SK-N-SH (cell line): ENCODE measurements around the gene NGLY1. TPM values are rescaled to one million over a fixed set of nuclear protein-coding genes. Genes with fewer than 3 reads are reported as not detected.

ENCODE experiments used
- CTCF ChIA-PET: fragments of 300-600, 350-600 bp; formaldehyde crosslinking; extraction: SDS; loops from one replicate; lab custom pipeline; 2021; lab: Yijun Ruan, JAX
- POLR2A ChIA-PET: fragments of 350-600 bp; sonication (Branson Sonifier 250); formaldehyde crosslinking; extraction: SDS; loops from one replicate; lab custom pipeline; 2020; ENCODE audit warnings: antibody characterized with exemption, inconsistent platforms; lab: Yijun Ruan, JAX
- DNase-seq: peaks from one replicate; pipeline ENCODE4 v3.0.0; 2012
- H2AFZ ChIP-seq: fragments of 200-600 bp; sonication (generic); 2 replicates; pipeline ENCODE4 v1.8.1; 2016; ENCODE audit warnings: antibody characterized with exemption, mild to moderate bottlenecking, low read depth
- H3F3A ChIP-seq: fragments of 200-600 bp; sonication (generic); replicated peaks from 2 replicates; pipeline ENCODE3; 2016; ENCODE audit warnings: antibody characterized with exemption, mild to moderate bottlenecking; ENCODE audit not compliant: insufficient read depth
- H3K27ac ChIP-seq, 2 experiments: fragments of 200-500 bp in 1 of 2; fragments of 200-600 bp in 1 of 2; sonication (Bioruptor generic) in 1 of 2; sonication (generic), shearing (Covaris generic) in 1 of 2; 2 replicates each; pipeline versions ENCODE4 v1.5.1 to v1.6.1; 2014 to 2016; ENCODE audit warnings: low read depth in 2 of 2, inconsistent platforms in 1 of 2, low read length in 1 of 2, mild to moderate bottlenecking in 1 of 2, mixed read lengths in 1 of 2
- H3K27me3 ChIP-seq: fragments of 200-600 bp; sonication (generic), shearing (Covaris generic); 2 replicates; pipeline ENCODE4 v1.6.1; 2016; ENCODE audit warnings: mixed run types; ENCODE audit not compliant: insufficient read depth
- H3K36me3 ChIP-seq, 2 experiments: fragments of 200-500 bp in 1 of 2; fragments of 200-600 bp in 1 of 2; sonication (Bioruptor generic) in 1 of 2; sonication (generic) in 1 of 2; replicated peaks in 1 of 2; 2 replicates each; pipeline versions ENCODE3 to v1.5.1; 2014 to 2016; ENCODE audit warnings: low read length in 1 of 2, mild to moderate bottlenecking in 1 of 2; ENCODE audit not compliant: insufficient read depth in 2 of 2, control insufficient read depth in 1 of 2
- H3K4me1 ChIP-seq, 2 experiments: fragments of 200-500 bp in 1 of 2; fragments of 200-600 bp in 1 of 2; sonication (Bioruptor generic) in 1 of 2; sonication (generic), shearing (Covaris generic) in 1 of 2; 2 replicates each; pipeline versions ENCODE4 v1.5.1 to v1.6.1; 2014 to 2016; ENCODE audit warnings: low read depth in 1 of 2, low read length in 1 of 2, mixed run types in 1 of 2; ENCODE audit not compliant: insufficient read depth in 2 of 2, control insufficient read depth in 1 of 2
- H3K4me2 ChIP-seq: fragments of 200-600 bp; sonication (generic), shearing (Covaris generic); 2 replicates; pipeline ENCODE4 v1.6.1; 2017; ENCODE audit warnings: mixed run types
- H3K4me3 ChIP-seq, 2 experiments: fragments of 200-500 bp in 1 of 2; fragments of 200-600 bp in 1 of 2; sonication (Bioruptor generic) in 1 of 2; sonication (generic), shearing (Covaris generic) in 1 of 2; 2 replicates each; pipeline versions ENCODE4 v1.5.1 to v1.8.1; 2014 to 2016; ENCODE audit warnings: low read depth in 2 of 2, inconsistent platforms in 1 of 2, low read length in 1 of 2, mild to moderate bottlenecking in 1 of 2, mixed read lengths in 1 of 2, moderate library complexity in 1 of 2
- H3K79me2 ChIP-seq: fragments of 200-600 bp; sonication (generic); 2 replicates; pipeline ENCODE4 v1.8.1; 2017; ENCODE audit warnings: mild to moderate bottlenecking; ENCODE audit not compliant: insufficient read depth
- H3K9ac ChIP-seq: fragments of 200-600 bp; sonication (generic); 2 replicates; pipeline ENCODE4 v1.6.1; 2017; ENCODE audit warnings: mixed run types
- H3K9me2 ChIP-seq: fragments of 200-600 bp; sonication (generic); 2 replicates; pipeline ENCODE4 v1.6.1; 2017; ENCODE audit warnings: mixed run types
- H3K9me3 ChIP-seq: fragments of 200-600 bp; sonication (generic); 2 replicates; pipeline ENCODE4 v1.6.1; 2017; ENCODE audit warnings: mixed run types, mild to moderate bottlenecking, moderate library complexity
- H4K20me1 ChIP-seq: fragments of 200-600 bp; sonication (generic); 2 replicates; pipeline ENCODE4 v1.6.1; 2017; ENCODE audit warnings: mild to moderate bottlenecking, mixed run types; ENCODE audit not compliant: insufficient read depth
- CHD2 ChIP-seq: fragments of 150-350 bp; IDR thresholded peaks from 2 replicates; pipeline ENCODE4 v1.6.1; 2018; ENCODE audit warnings: low read length; ENCODE audit not compliant: partially characterized antibody
- EP300 ChIP-seq, 2 experiments: IDR thresholded peaks; 2 replicates each; pipeline versions ENCODE4 v1.4.0 to v1.6.1; 2012; ENCODE audit warnings: borderline replicate concordance in 1 of 2, low read depth in 1 of 2, low read length in 1 of 2
- FOXJ3 ChIP-seq: sonication (generic); formaldehyde crosslinking; IDR thresholded peaks from 2 replicates; pipeline ENCODE4 v1.5.1; 2020; ENCODE audit warnings: mild to moderate bottlenecking, missing genetic modification reagents
- FOXM1 ChIP-seq: IDR thresholded peaks from 2 replicates; pipeline ENCODE4 v1.4.0; 2012; ENCODE audit warnings: low read depth, mild to moderate bottlenecking
- GABPA ChIP-seq: IDR thresholded peaks from 2 replicates; pipeline ENCODE4 v1.4.0; 2012; ENCODE audit warnings: low read depth, mild to moderate bottlenecking
- GATA2 ChIP-seq: sonication (generic); formaldehyde crosslinking; IDR thresholded peaks from 2 replicates; pipeline ENCODE4 v1.5.0; 2020; ENCODE audit warnings: mild to moderate bottlenecking, missing genetic modification reagents
- JUND ChIP-seq: IDR thresholded peaks from 2 replicates; pipeline ENCODE4 v1.4.0; 2012
- MEF2A ChIP-seq: IDR thresholded peaks from 2 replicates; pipeline ENCODE4 v1.4.0; 2012; ENCODE audit warnings: low read depth, borderline replicate concordance
- MXI1 ChIP-seq: IDR thresholded peaks from 2 replicates; pipeline ENCODE4 v1.6.1; 2012; ENCODE audit warnings: mild to moderate bottlenecking, low read depth, low read length, improper control_type of control experiment
- NFIC ChIP-seq: IDR thresholded peaks from 2 replicates; pipeline ENCODE4 v1.4.0; 2012; ENCODE audit warnings: borderline replicate concordance
- NRF1 ChIP-seq: IDR thresholded peaks from 2 replicates; pipeline ENCODE4 v1.6.1; 2012; ENCODE audit warnings: low read depth, mild to moderate bottlenecking, low read length
- RAD21 ChIP-seq: IDR thresholded peaks from 2 replicates; pipeline ENCODE4 v1.6.1; 2012; ENCODE audit warnings: mild to moderate bottlenecking, low read length
- RCOR1 ChIP-seq: fragments of 150-350 bp; IDR thresholded peaks from 2 replicates; pipeline ENCODE4 v1.6.1; 2017; ENCODE audit warnings: antibody characterized with exemption, low read length
- RFX5 ChIP-seq: IDR thresholded peaks from 2 replicates; pipeline ENCODE4 v1.6.1; 2012; ENCODE audit warnings: mild to moderate bottlenecking, improper control_type of control experiment, low read length
- RXRA ChIP-seq: IDR thresholded peaks from 2 replicates; pipeline ENCODE4 v1.4.0; 2012; ENCODE audit warnings: low read depth, mild to moderate bottlenecking, borderline replicate concordance
- SMC3 ChIP-seq: IDR thresholded peaks from 2 replicates; pipeline ENCODE4 v1.6.1; 2012; ENCODE audit warnings: low read depth, low read length, improper control_type of control experiment
- TAF1 ChIP-seq: IDR thresholded peaks from 2 replicates; pipeline ENCODE4 v1.6.1; 2012; ENCODE audit warnings: low read depth, mild to moderate bottlenecking, low read length, moderate library complexity, borderline replicate concordance
- TEAD4 ChIP-seq: IDR thresholded peaks from 2 replicates; pipeline ENCODE4 v1.4.0; 2012; ENCODE audit warnings: mild to moderate bottlenecking, borderline replicate concordance; ENCODE audit not compliant: insufficient read depth
- WGBS: methylation state at CpG from one replicate; pipeline ENCODE4 v1.1.6; 2017; ENCODE audit warnings: low lambda C conversion rate; 5-methylcytosine and 5-hydroxymethylcytosine counted together
- polyA plus RNA-seq, 3 experiments: library from polyadenylated mRNA; depleted of rRNA; stranded (reverse); fragments of >200 nt; gene quantifications; 2 replicates each; pipeline ENCODE4 v1.2.3, GENCODE V29; 2012
- TF ChIP-seq, protein P1 (sequence below): IDR thresholded peaks from 2 replicates; pipeline ENCODE4 v1.4.0; 2012; ENCODE audit warnings: low read depth
- TF ChIP-seq, protein P2 (sequence below): IDR thresholded peaks from 2 replicates; pipeline ENCODE4 v1.4.0; 2012; ENCODE audit warnings: low read depth, borderline replicate concordance

NGLY1 gene
- polyA plus RNA-seq, 1 of the 3 experiments (the other 2 are of a cell fraction) = 6.0 TPM

DNA sequence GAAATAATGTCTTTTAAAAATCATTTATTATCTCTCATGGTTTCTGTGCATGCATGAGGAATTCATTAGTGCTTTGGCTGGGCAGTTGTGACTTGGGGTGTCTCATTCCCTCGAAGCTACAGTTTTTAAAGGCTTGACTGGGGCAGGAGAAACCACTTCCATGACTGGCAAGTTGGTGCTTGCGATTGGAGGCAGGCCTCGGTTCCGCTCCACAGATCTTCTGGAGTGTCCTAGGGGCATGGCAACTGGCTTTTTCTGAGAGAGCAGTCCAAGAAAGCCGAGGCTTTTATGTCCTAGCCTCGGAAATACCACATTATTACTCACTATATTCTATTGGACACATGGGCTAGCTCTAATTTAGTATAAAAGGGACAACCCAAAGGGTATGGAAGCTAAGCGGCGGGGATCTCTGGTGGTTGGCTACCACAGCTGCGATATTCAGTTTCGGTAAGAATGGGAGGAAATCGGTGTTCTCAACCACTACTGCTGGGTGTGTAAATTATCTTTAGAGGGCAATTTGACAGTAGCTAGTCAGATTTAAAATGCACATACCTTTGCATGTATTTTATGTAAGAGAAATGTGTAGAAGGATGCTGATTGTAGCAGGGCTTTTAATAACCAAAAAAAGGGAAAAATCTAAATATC is 69.8 kb downstream of the NGLY1 start:
- H4K20me1 ChIP-seq = no peaks in the 10 kb centered on the region
- 81% methylated on average over 11 of the region's 11 CpGs for WGBS
- no peak overlapping the region for H3K4me2 ChIP-seq
- peaks cover 0 to 2% of the 10 kb centered on the region in 2 experiments; a peak in 1 of 4 replicates for H3K4me1 ChIP-seq
- ChIA-PET CTCF (no interaction called here), POLR2A (no interaction called here)
- H3K27ac ChIP-seq = no peak overlapping the region
- no peaks in the 10 kb centered on the region for H3F3A ChIP-seq
- no peaks in the 10 kb centered on the region for H3K27me3 ChIP-seq
- no peaks in the 10 kb centered on the region for H3K9me3 ChIP-seq
- no peaks in the 10 kb centered on the region for H3K79me2 ChIP-seq
- no peak overlapping the region for H2AFZ ChIP-seq
- no peak overlapping the region for H3K4me3 ChIP-seq
- peaks cover 0 to 1% of the 10 kb centered on the region in 2 experiments for H3K36me3 ChIP-seq
- H3K9me2 ChIP-seq = no peaks in the 10 kb centered on the region
- no peak for DNase-seq
- H3K9ac ChIP-seq = no peak overlapping the region
- TF ChIP-seq MEF2A = no peak
- TF ChIP-seq, protein P1, sequence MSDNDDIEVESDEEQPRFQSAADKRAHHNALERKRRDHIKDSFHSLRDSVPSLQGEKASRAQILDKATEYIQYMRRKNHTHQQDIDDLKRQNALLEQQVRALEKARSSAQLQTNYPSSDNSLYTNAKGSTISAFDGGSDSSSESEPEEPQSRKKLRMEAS = no peak
- no peak for TF ChIP-seq RXRA
- no peak for TF ChIP-seq FOXM1
- TF ChIP-seq GABPA = no peak
- TF ChIP-seq RCOR1 = no peak
- TF ChIP-seq MXI1 = no peak
- no peak for TF ChIP-seq TAF1
- TF ChIP-seq NFIC = no peak
- TF ChIP-seq FOXJ3 (CRISPR knock-in tag) = no peak
- TF ChIP-seq, all 33 proteins: peak for 0

DNA sequence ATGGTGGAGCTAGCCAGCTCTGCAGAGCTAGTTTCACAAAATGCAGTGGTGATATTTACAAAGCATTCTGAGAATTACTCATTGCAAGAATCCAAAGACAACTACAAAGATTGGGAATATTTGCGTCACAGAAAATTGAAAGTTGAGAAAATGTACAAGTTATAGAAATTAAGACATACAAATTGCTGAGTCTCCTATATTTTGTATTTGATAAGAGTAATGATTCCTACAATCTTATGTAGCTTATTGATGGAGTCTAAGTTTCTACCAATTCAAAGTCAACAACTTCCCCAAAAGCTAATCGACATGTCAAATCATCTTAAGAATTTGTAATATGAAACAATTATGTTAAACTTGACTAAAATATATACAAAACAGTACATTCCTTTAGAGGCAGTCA is 72.2 kb downstream of the NGLY1 start:
- Histone ChIP-seq H4K20me1 (no peaks in the 10 kb centered on the region), H2AFZ (no peak overlapping the region), H3K4me3 (no peak overlapping the region), H3K4me1 (peaks cover 0 to 2% of the 10 kb centered on the region in 2 experiments; a peak in 1 of 4 replicates), H3K4me2 (no peak overlapping the region), H3K9ac (no peak overlapping the region), H3K27me3 (no peaks in the 10 kb centered on the region; the same call in 1 of the 2 replicates), H3K79me2 (no peaks in the 10 kb centered on the region), H3F3A (no peaks in the 10 kb centered on the region), H3K27ac (no peak overlapping the region), H3K9me3 (no peaks in the 10 kb centered on the region), H3K9me2 (no peaks in the 10 kb centered on the region), H3K36me3 (no peaks in the 10 kb centered on the region)
- ChIA-PET POLR2A (no interaction called here), CTCF (no interaction called here)
- WGBS = 86% methylated on average over 2 of the region's 2 CpGs
- DNase-seq = no peak
- no peak for TF ChIP-seq TEAD4
- TF ChIP-seq, protein P1 = no peak
- TF ChIP-seq EP300 (IDR thresholded peaks at IDR 0.05; ENCODE audit: borderline replicate concordance in 1 of 2, low read depth in 1 of 2, low read length in 1 of 2) = no peak
- no peak for TF ChIP-seq JUND
- TF ChIP-seq, protein P2, sequence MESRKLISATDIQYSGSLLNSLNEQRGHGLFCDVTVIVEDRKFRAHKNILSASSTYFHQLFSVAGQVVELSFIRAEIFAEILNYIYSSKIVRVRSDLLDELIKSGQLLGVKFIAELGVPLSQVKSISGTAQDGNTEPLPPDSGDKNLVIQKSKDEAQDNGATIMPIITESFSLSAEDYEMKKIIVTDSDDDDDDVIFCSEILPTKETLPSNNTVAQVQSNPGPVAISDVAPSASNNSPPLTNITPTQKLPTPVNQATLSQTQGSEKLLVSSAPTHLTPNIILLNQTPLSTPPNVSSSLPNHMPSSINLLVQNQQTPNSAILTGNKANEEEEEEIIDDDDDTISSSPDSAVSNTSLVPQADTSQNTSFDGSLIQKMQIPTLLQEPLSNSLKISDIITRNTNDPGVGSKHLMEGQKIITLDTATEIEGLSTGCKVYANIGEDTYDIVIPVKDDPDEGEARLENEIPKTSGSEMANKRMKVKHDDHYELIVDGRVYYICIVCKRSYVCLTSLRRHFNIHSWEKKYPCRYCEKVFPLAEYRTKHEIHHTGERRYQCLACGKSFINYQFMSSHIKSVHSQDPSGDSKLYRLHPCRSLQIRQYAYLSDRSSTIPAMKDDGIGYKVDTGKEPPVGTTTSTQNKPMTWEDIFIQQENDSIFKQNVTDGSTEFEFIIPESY = no peak
- TF ChIP-seq SMC3 = no peak
- no peak for TF ChIP-seq CHD2
- TF ChIP-seq MEF2A = no peak
- TF ChIP-seq GATA2 (CRISPR knock-in tag) = no peak
- TF ChIP-seq RFX5 = no peak
- no peak for TF ChIP-seq RAD21
- TF ChIP-seq NRF1 = no peak
- TF ChIP-seq GABPA = no peak
